Heart right ventricle (tissue), 16 donors: ENCODE measurements around the gene NAGLU. TPM values are rescaled to one million over a fixed set of nuclear protein-coding genes. Genes with fewer than 3 reads are reported as not detected.

Experiments used
- ATAC-seq, 8 donors: fragments of 200-7000 bp; cut with Tn5 transposase; one replicate each; pipeline ENCODE4 v1.9.1; 2020; ENCODE audit warnings: mild to moderate bottlenecking in 8 of 8, moderate library complexity in 8 of 8, moderate number of reproducible peaks in 1 of 8
- DNase-seq, 2 donors: peaks; one replicate each; pipeline ENCODE4 v3.0.0-alpha.2; 2020
- H3K27ac ChIP-seq, 10 donors: fragments of 200-600 bp; sonication (generic) in 2 of 10; one replicate each; pipeline versions ENCODE4 v1.5.0 to v1.8.0; 2020 to 2022; ENCODE audit warnings: mild to moderate bottlenecking in 3 of 10
- H3K27me3 ChIP-seq, 7 donors: fragments of 200-600 bp; one replicate each; pipeline ENCODE4 v1.8.0; 2021 to 2022; ENCODE audit warnings: mild to moderate bottlenecking in 2 of 7
- H3K36me3 ChIP-seq, 9 donors: fragments of 200-600 bp; sonication (generic) in 1 of 9; one replicate each; pipeline versions ENCODE4 v1.5.0 to v1.8.0; 2020 to 2022; ENCODE audit warnings: mild to moderate bottlenecking in 2 of 9
- H3K4me1 ChIP-seq, 9 donors: fragments of 200-600 bp; sonication (generic) in 1 of 9; one replicate each; pipeline versions ENCODE4 v1.5.0 to v1.8.0; 2020 to 2022; ENCODE audit warnings: mild to moderate bottlenecking in 4 of 9
- H3K4me3 ChIP-seq, 10 donors: fragments of 200-600 bp; sonication (generic) in 2 of 10; one replicate each; pipeline versions ENCODE4 v1.5.0 to v1.8.0; 2020 to 2022; ENCODE audit warnings: mild to moderate bottlenecking in 7 of 10, moderate library complexity in 2 of 10
- H3K9me3 ChIP-seq, 11 donors: fragments of 200-600 bp in 10 of 11; sonication (generic) in 2 of 11; one replicate each; pipeline versions ENCODE4 v1.5.0 to v1.8.0; 2013 to 2022; ENCODE audit warnings: mild to moderate bottlenecking in 2 of 11, control low read depth in 1 of 11, moderate library complexity in 1 of 11
- CTCF ChIP-seq, 9 donors: fragments of 200-600 bp; sonication (generic) in 2 of 9; IDR thresholded peaks; one replicate each; pipeline versions ENCODE4 v1.5.0 to v1.8.0; 2021 to 2022; ENCODE audit warnings: antibody characterized with exemption in 9 of 9, mild to moderate bottlenecking in 5 of 9, moderate library complexity in 1 of 9
- WGBS, 2 donors: extraction: QIAGEN DNeasy Blood & Tissue Kit; methylation state at CpG; one replicate each; pipeline ENCODE4 v1.1.7; 2013; ENCODE audit warnings: inconsistent platforms in 1 of 2; 5-methylcytosine and 5-hydroxymethylcytosine counted together
- intact Hi-C, 10 donors: fragments of 100-400 bp; cut with DNase I; formaldehyde crosslinking; loops; one replicate each; pipeline versions ENCODE4 v1.11.1 to v1.14.2; 2022
- polyA plus RNA-seq, 2 donors: library from polyadenylated mRNA; stranded (reverse); fragments of 200-250 nt; gene quantifications; one replicate each; pipeline ENCODE4 v1.2.3, GENCODE V29; 2013
- total RNA-seq, 10 donors: library from RNA; stranded (reverse); fragmentation: NEBNext Ultra II Directional in 3 of 10; extraction: Animal tissue kit (Norgen Biotek cat#: 25700) in 3 of 10; gene quantifications; one replicate each; pipeline versions ENCODE4 v1.2.1 to v1.2.4, GENCODE V29; 2021 to 2023
- donor health status: Arrhythmogenic right ventricular cardiomyopathy.
- donor health status: ischemic (EF 13 %, LVEDD 7.1; RV severe dilation, severe dysfunction).
- donor health status: healthy with polysubstance abuse.
- donor health status: DM: no; HTN: yes; CAD: no.
- donor health status: DM: no; HTN: no; CAD: no.
- donor health status: ischemic (EF 25% LVEDD 6.9; RV normal size, moderate dysfunction).
- donor health status: ischemic (EF 25% LVEDD 5.7; RV mildly dilated, moderate dysfunction).
- donor health status: healthy.
- donor health status: DM: yes; HTN: yes; CAD: no.
- donor health status: Ischemic cardiomyopathy.
- donor health status: ischemic (EF 35%, LVEDD 5.7; RV mildly dilated, moderate dysfunction).
- donor health status: nonischemic (EF 11% LVEDD 7.7; RV severe dilation, severe dysfunction).
- donor health status: DM: yes; HTN: yes; CAD: no.
- donor health status: PGD.
- donor health status: ischemic (EF 29% LVEDD 5.4; RV normal size, mild dysfunction).
- donor health status: nonischemic (EF 23%, LVEDD 6.1; RV moderate dilation, normal function).

Gene NAGLU
- total and polyA plus RNA-seq, 12 donors: 6.8 to 18.3 (median 12.7) TPM

- 87 to 88% methylated on average over 14 of the region's 14 CpGs for WGBS, 2 donors
- peaks cover 8 to 56% (median 30%) of the 10 kb centered on the region in 9 donors for H3K4me1 ChIP-seq
- intact Hi-C loops: no loop called here
Measured at GRCh38 chr17:42568341-42569111, 32.5 kb downstream of the NAGLU start.

GRCh38 chr17:42571435-42572225 lies 35.6 kb downstream of the NAGLU start:
- peaks cover 2 to 58% (median 18%) of the 10 kb centered on the region in 9 donors for H3K4me1 ChIP-seq
- intact Hi-C loops: loop anchor here in 4 of 10 donors (10.0 kb wide), 3 partner anchors 113 to 253 kb away; partner anchors contain the start of genes BECN1 (in 2 of the 4), CCR10 (in 1 of the 4), CNTNAP1 (in 1 of the 4) and RAMP2 (in 1 of the 4)
- DNase-seq: no peak
- no peaks in the 10 kb centered on the region for H3K9me3 ChIP-seq
- no peak overlapping the region for H3K4me3 ChIP-seq
- peaks cover 0 to 84% (median 60%) of the 10 kb centered on the region in 9 donors for H3K36me3 ChIP-seq
- no peak for ATAC-seq
- TF ChIP-seq CTCF (IDR thresholded peaks at IDR 0.05): no peak
- H3K27ac ChIP-seq: peak overlapping the region in 1 of 10 donors; percentile 14
- 57 to 61% methylated on average over 12 of the region's 12 CpGs for WGBS, 2 donors
- no peaks in the 10 kb centered on the region for H3K27me3 ChIP-seq

More at GRCh38 chr17:42568341-42569111, 32.5 kb downstream of the NAGLU start:
- peak overlapping the region in 9 of 10 donors; percentile 34 to 99 (median 96) for H3K27ac ChIP-seq
- peak overlapping the region in 3 of 10 donors; percentile 78 to 91 (median 86) for H3K4me3 ChIP-seq
- peaks cover 5 to 80% (median 70%) of the 10 kb centered on the region in 9 donors for H3K36me3 ChIP-seq
- H3K9me3 ChIP-seq: no peaks in the 10 kb centered on the region
- no peak for TF ChIP-seq CTCF (IDR thresholded peaks at IDR 0.05)
- ATAC-seq: no peak
- no peaks in the 10 kb centered on the region for H3K27me3 ChIP-seq
- DNase-seq: no peak

DNA sequence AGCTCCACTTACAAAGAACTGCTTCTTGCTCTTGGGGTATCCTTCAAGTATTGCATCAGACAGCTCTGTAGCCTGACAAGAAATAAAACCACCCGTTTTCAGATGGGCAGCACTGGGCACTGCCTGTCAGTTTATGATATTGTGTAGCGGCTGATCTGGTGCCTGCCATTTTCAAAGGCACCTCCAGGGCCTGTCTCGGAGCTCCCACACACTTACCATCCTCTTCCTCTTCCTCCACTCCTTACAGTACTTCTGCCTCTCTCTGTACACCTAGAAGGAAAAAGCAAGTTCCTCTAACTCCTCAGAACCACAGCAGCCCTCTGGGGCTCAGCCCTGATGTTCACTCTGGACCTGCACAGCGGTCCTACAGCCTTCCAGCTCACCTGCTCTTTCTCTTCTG lies 37.1 kb downstream of the NAGLU start:
- intact Hi-C loops: loop anchor here in 4 of 10 donors (10.0 kb wide), 3 partner anchors 112 to 252 kb away; partner anchors contain the start of genes BECN1 (in 2 of the 4), CCR10 (in 1 of the 4), CNTNAP1 (in 1 of the 4) and RAMP2 (in 1 of the 4)
- Histone ChIP-seq H3K27me3 (no peaks in the 10 kb centered on the region), H3K9me3 (no peaks in the 10 kb centered on the region), H3K4me3 (no peak overlapping the region), H3K27ac (peak overlapping the region in 1 of 10 donors; percentile 11), H3K36me3 (peaks cover 0 to 84% (median 60%) of the 10 kb centered on the region in 9 donors), H3K4me1 (peaks cover 7 to 62% (median 19%) of the 10 kb centered on the region in 9 donors)
- TF ChIP-seq CTCF (IDR thresholded peaks at IDR 0.05): no peak
- WGBS, 2 donors: 82 to 83% methylated on average over 4 of the region's 4 CpGs
- no peak for ATAC-seq
- no peak for DNase-seq

- Histone ChIP-seq H3K9me3 (no peaks in the 10 kb centered on the region), H3K27ac (no peak overlapping the region), H3K4me1 (peaks cover 12 to 62% (median 23%) of the 10 kb centered on the region in 9 donors), H3K4me3 (no peak overlapping the region), H3K36me3 (peaks cover 0 to 79% (median 48%) of the 10 kb centered on the region in 9 donors), H3K27me3 (no peaks in the 10 kb centered on the region)
- intact Hi-C loops: loop anchor here in 4 of 10 donors (10.0 kb wide), 3 partner anchors 110 to 250 kb away; partner anchors contain the start of genes BECN1 (in 2 of the 4), CCR10 (in 1 of the 4), CNTNAP1 (in 1 of the 4) and RAMP2 (in 1 of the 4)
- DNase-seq (no peak), ATAC-seq (no peak)
- no peak for TF ChIP-seq CTCF (IDR thresholded peaks at IDR 0.05)
- WGBS, 2 donors: 82 to 87% methylated on average over 3 of the region's 3 CpGs
Measured at GRCh38 chr17:42574463-42574862, 38.4 kb downstream of the NAGLU start.
